ENCODE data around the gene ELL3.

The ELL3 gene

GRCh38 chr15:43723151-43723550 lies 53.6 kb downstream of the ELL3 start:
- no peak for DNase-seq (ENCODE audit: low spot score)
